DOHH2 (cell line): ENCODE data around the gene CCDC116.

Source experiments
- H3F3A ChIP-seq: fragments of 200-600 bp; sonication (generic), shearing (Covaris generic); 2 replicates; pipeline ENCODE4 v1.6.0; 2016; ENCODE audit warnings: antibody characterized with exemption, mild to moderate bottlenecking; ENCODE audit not compliant: control insufficient read depth, insufficient read depth
- H3K27ac ChIP-seq: fragments of 200-600 bp; sonication (generic); 2 replicates; pipeline ENCODE4 v1.5.1; 2014; ENCODE audit warnings: low read depth, mild to moderate bottlenecking, low read length, moderate library complexity
- H3K27me3 ChIP-seq: fragments of 200-600 bp; sonication (generic); 2 replicates; pipeline ENCODE4 v1.6.1; 2014; ENCODE audit warnings: mild to moderate bottlenecking, low read length, mixed read lengths; ENCODE audit not compliant: control insufficient read depth
- H3K36me3 ChIP-seq: fragments of 200-600 bp; sonication (generic); 2 replicates; pipeline ENCODE4 v1.6.1; 2014; ENCODE audit warnings: mild to moderate bottlenecking, low read length, moderate library complexity, mixed read lengths; ENCODE audit not compliant: control insufficient read depth
- H3K4me1 ChIP-seq: fragments of 200-600 bp; sonication (generic); 2 replicates; pipeline ENCODE4 v1.6.1; 2014; ENCODE audit warnings: mild to moderate bottlenecking, low read length, mixed read lengths; ENCODE audit not compliant: control insufficient read depth
- H3K4me2 ChIP-seq: fragments of 200-600 bp; sonication (generic); 2 replicates; pipeline ENCODE4 v1.6.0; 2014; ENCODE audit warnings: mild to moderate bottlenecking, low read length, moderate library complexity
- H3K4me3 ChIP-seq: fragments of 200-600 bp; sonication (generic); 2 replicates; pipeline ENCODE4 v1.5.1; 2014; ENCODE audit warnings: mild to moderate bottlenecking, low read length, mixed read lengths
- H3K79me2 ChIP-seq: fragments of 200-600 bp; sonication (generic); 2 replicates; pipeline ENCODE4 v1.6.1; 2014; ENCODE audit warnings: mild to moderate bottlenecking, low read length, mixed read lengths; ENCODE audit not compliant: control insufficient read depth
- H3K9me2 ChIP-seq: fragments of 200-600 bp; sonication (generic); replicated peaks from 2 replicates; pipeline ENCODE4 v1.6.1; 2014; ENCODE audit warnings: mild to moderate bottlenecking, low read length, mixed read lengths; ENCODE audit not compliant: control insufficient read depth
- H3K9me3 ChIP-seq: fragments of 200-600 bp; sonication (generic); 2 replicates; pipeline ENCODE4 v1.6.1; 2014; ENCODE audit warnings: antibody characterized with exemption, low read length, mixed read lengths; ENCODE audit not compliant: control insufficient read depth, insufficient read depth
- H4K20me1 ChIP-seq: fragments of 200-600 bp; sonication (generic); 2 replicates; pipeline ENCODE4 v1.6.0; 2014; ENCODE audit warnings: low read depth, mild to moderate bottlenecking, antibody characterized with exemption, low read length, moderate library complexity; ENCODE audit not compliant: control insufficient read depth, insufficient read depth
- EZH2phosphoT487 ChIP-seq: fragments of 200-600 bp; sonication (generic); IDR thresholded peaks from 2 replicates; pipeline ENCODE4 v1.6.1; 2017; ENCODE audit warnings: borderline replicate concordance, mild to moderate bottlenecking, antibody characterized with exemption, low read length, moderate library complexity, mixed read lengths
- TF ChIP-seq, protein P1 (sequence below): fragments of 200-600 bp; sonication (generic); IDR thresholded peaks from one replicate; pipeline ENCODE4 v1.5.1; 2014; ENCODE audit warnings: antibody characterized with exemption, mild to moderate bottlenecking, low read depth, low read length; ENCODE audit not compliant: poor library complexity, severe bottlenecking

The CCDC116 gene

DNA sequence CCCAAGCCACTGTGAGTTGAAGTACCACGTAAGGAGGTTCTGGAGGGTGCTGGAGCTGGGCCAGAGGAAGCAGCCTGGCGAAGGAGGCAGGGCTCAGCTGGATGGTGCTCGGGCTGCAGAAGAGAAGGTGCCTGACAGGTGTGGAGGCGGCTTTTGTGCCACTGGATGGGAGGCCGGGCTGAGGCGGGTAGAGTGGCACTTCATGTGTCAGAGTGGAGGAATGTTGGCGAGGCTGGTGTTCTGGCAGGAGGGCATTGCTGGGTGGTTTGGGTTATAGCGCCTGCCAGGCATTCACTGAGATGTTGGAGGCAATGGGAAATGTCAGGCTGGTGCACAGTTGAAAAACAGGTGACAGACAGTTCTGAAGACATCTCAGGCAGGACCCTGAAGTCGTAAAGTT, 40.9 kb upstream of the CCDC116 start:
- peaks cover 99% of the 10 kb centered on the region for H3K79me2 ChIP-seq
- peaks cover 42% of the 10 kb centered on the region for H3K4me1 ChIP-seq
- peaks cover 75% of the 10 kb centered on the region for H3K36me3 ChIP-seq
- H3K4me2 ChIP-seq = no peak overlapping the region
- peaks cover 9% of the 10 kb centered on the region for H3F3A ChIP-seq
- no peak overlapping the region for H3K4me3 ChIP-seq
- H3K27me3 ChIP-seq = no peaks in the 10 kb centered on the region
- TF ChIP-seq EZH2phosphoT487 = no peak
- TF ChIP-seq, protein P1, sequence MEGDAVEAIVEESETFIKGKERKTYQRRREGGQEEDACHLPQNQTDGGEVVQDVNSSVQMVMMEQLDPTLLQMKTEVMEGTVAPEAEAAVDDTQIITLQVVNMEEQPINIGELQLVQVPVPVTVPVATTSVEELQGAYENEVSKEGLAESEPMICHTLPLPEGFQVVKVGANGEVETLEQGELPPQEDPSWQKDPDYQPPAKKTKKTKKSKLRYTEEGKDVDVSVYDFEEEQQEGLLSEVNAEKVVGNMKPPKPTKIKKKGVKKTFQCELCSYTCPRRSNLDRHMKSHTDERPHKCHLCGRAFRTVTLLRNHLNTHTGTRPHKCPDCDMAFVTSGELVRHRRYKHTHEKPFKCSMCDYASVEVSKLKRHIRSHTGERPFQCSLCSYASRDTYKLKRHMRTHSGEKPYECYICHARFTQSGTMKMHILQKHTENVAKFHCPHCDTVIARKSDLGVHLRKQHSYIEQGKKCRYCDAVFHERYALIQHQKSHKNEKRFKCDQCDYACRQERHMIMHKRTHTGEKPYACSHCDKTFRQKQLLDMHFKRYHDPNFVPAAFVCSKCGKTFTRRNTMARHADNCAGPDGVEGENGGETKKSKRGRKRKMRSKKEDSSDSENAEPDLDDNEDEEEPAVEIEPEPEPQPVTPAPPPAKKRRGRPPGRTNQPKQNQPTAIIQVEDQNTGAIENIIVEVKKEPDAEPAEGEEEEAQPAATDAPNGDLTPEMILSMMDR = no peak
- H3K9me3 ChIP-seq = no peaks in the 10 kb centered on the region
- no peaks in the 10 kb centered on the region for H3K9me2 ChIP-seq
- H3K27ac ChIP-seq = no peak overlapping the region
- H4K20me1 ChIP-seq = peaks cover 43% of the 10 kb centered on the region

DNA sequence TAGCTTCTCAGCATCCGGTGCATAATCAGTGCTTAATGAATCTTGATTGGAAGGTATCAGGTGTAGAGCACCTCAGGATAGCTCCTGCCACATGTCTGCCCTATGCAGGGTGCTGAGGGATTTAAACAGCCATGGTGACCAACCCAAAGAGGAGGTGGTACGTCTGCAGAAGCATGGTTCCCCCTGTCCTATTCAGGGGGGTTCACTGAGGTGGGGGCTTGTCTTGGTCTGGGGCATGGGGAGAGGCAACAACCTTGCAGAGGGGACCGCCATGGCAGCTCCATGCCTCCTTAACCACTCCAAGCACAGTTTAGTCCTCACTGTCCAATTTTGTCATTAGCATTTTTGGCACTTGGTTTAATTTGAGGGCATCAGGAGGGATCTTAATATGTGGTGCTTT, 40.1 kb upstream of the CCDC116 start:
- Histone ChIP-seq H3K4me1 (peaks cover 35% of the 10 kb centered on the region), H3K9me2 (no peaks in the 10 kb centered on the region), H3K4me2 (no peak overlapping the region), H3K36me3 (peaks cover 80% of the 10 kb centered on the region), H4K20me1 (peaks cover 41% of the 10 kb centered on the region), H3K79me2 (peaks cover 99% of the 10 kb centered on the region), H3K27ac (no peak overlapping the region), H3K9me3 (no peaks in the 10 kb centered on the region), H3F3A (peaks cover 9% of the 10 kb centered on the region), H3K27me3 (no peaks in the 10 kb centered on the region), H3K4me3 (no peak overlapping the region)
- TF ChIP-seq EZH2phosphoT487 = no peak
- TF ChIP-seq, protein P1 = no peak

DNA sequence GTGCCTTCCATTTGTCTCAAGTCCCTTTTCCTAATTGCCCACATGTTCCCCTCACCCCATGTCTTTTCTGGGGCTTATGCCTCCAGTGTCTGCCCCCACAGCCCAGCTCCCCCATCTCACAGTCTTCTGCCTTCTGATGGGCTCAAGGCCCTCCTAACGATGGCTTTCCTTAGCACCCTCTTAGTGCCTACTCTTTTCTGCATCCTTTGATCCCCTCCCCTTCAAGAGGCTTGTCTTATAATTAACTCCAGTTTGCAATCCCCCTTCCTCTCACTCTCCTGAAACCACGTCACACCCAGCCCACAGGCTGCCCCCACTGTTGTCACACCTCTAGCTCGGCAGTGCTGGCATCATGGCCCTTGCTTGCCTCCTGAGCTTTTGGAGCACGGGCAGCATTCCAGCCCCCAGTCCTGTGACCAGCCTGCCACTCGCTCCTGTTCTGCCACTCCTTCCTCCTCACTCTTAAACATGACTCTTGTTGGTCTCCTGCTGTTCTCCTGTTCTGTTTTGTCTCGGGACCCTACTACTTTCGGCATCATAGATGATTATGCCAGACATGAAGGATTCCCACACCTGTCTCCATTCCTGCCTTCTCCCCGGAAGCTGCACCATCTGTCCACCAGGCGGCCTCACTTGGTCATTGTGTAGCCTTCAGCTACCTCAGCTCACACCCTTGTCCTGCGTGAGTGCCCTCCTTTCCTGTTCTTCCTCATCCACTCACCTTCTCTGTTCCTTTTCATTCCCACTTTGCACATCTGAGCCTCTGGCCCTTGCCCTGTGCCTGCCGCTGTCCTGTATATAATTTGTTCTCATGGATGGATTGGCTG, 38.9 kb upstream of the CCDC116 start:
- H4K20me1 ChIP-seq = peaks cover 33% of the 10 kb centered on the region; the same call in 1 of the 2 replicates
- H3K9me3 ChIP-seq = no peaks in the 10 kb centered on the region
- no peak for TF ChIP-seq EZH2phosphoT487
- TF ChIP-seq, protein P1 = peak; percentile 24
- H3K4me1 ChIP-seq = peaks cover 25% of the 10 kb centered on the region
- peaks cover 100% of the 10 kb centered on the region for H3K79me2 ChIP-seq
- H3F3A ChIP-seq = 0 out of 2 replicates have a peak, but pooled peaks cover 2% of the 10 kb centered on the region
- H3K36me3 ChIP-seq = peaks cover 80% of the 10 kb centered on the region
- H3K9me2 ChIP-seq = no peaks in the 10 kb centered on the region
- H3K27ac ChIP-seq = no peak overlapping the region
- H3K4me2 ChIP-seq = no peak overlapping the region
- H3K4me3 ChIP-seq = no peak overlapping the region
- no peaks in the 10 kb centered on the region for H3K27me3 ChIP-seq
